GM18511 (cell line): ENCODE measurements around the gene ZNF75A.

Experiments
- ATAC-seq: cut with Tn5 transposase; IDR thresholded peaks from one replicate; pipeline ENCODE4 v1.9.1; 2021; ENCODE audit warnings: mild to moderate bottlenecking, moderate library complexity; ENCODE audit not compliant: unreplicated experiment

The ZNF75A gene

DNA sequence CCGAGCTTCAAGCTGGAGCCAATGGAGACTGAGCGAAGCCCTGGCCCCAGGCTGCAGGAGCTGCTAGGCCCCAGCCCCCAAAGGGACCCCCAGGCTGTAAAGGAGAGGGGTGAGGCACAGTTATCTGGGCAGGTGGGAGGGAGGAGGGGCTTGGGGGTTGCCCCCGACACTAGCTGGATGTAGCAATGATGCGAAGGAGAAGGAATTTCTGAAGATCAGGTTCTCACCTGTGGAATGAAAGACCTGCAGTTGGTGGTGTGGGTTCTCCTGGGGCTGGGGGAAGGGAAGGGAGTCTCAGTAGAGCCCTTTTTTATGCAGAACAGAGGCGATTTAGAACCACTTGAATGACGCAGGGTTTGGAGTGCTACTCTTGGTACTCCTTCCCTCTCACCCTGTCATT is 20.2 kb upstream of the ZNF75A start:
- ATAC-seq, result no peak

DNA sequence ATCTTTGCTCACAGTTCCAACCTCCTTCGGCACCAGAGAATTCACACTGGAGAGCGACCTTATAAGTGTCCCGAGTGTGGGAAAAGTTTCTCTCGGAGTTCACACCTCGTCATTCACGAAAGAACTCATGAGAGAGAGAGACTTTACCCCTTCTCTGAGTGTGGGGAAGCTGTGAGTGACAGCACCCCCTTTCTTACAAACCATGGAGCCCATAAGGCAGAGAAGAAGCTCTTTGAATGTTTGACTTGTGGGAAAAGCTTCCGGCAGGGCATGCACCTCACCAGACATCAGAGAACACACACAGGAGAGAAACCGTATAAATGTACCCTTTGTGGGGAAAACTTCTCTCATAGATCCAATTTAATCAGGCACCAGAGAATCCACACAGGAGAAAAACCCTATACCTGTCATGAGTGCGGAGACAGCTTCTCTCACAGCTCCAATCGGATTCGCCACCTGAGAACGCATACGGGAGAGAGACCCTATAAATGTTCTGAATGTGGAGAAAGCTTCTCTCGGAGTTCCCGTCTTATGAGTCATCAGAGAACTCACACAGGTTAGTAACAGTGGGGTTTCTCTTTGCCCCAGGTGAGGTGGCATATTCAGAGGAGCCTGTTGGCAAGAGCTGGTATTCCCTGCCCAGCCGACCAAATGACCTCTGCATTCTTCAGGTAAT is 15.2 kb upstream of the ZNF75A start:
- no peak for ATAC-seq

DNA sequence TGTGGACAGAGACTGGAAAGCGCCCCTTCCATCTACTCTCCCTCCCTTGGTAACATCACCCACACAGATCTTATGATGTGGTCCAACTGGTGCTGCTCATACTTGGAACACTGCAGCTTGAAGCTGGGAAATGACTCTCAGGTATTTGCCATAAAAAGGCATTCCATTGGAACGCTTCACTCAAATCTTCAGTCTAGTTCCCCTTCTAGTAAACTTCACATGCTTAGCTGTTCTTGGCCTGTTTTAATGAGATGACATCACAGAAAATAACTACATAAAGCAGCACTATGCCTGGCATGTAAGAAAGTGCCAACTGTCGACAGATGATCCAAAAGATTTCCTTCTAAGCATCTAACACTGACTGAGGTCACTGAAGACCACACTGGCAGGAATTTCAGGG is 12.7 kb upstream of the ZNF75A start:
- no peak for ATAC-seq

DNA sequence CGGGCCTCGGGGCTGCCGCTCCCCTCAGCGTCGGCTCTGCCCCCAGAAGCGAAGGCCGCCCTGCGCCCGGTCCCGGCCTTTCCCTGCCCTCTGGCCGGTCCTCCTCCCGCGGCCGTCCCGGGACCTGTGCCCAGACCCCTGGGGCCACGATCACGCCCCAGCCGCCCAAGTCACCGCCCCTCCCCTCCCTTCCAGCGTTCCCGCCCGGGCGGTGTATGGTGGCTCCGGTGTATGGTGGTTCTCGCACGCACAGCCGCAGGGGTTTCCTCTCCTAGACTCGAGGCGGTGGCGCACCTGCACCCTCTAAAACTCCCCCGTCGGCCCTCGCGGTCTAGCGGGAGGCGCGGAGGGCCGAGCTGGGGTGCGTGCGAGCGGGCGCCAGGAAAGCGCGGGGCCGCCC is 10.1 kb upstream of the ZNF75A start:
- no peak for ATAC-seq

DNA sequence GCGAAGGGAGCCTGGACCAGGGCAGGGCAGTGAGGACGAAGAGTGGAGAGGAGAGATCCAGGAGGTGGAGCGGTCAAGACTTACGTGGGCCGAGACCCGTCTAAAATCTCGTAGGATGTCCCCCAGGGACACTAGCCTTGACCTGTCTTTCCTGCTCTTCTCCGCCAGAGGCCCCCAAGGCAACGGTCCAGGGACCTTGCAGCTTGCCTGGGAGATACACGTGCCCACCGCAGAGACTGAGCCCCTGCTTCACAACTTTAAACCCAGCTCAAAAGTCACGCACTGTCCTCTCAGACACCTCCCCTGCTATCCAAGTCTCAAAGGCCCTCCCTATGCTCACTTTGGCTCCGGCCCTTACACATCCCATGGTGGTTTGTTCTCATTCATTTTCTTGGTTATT is 9.5 kb upstream of the ZNF75A start:
- no peak for ATAC-seq

DNA sequence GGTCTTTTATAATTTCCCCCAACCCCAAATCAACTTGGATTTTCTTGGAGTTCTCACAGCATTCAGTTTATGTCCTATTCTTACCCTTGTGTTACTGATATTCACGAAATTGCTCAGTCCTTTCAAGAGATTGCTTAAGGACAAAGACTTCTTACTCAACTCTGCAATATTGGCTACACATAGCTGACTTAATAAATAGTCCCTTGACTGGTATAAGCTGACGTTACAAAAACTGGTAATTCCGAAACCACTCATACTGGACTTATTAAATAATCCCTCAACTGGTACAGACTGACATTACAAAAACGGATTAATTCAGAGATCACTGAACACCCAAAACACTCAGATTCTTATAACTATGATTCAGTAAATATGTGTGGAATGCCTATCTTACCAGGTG is 927 bp upstream of the ZNF75A start:
- ATAC-seq, result no peak

DNA sequence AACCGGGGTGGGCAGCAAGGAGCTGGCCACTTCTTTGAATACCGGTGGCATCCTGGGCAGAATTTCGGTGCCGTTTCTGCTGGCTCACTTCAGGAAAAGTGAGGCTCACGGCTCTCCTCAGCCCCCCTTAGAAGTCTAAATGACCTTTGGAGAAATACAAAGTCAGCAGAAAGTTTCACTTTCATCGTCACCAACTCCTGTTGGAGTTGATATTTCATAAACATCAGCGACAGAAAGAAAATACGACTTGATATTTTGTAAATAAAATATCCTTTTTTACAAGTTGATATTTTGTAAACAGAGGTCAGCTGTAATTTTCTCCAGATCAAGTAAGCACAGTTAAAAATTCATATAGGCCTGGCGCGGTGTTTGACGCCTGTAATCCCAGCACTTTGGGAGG is 781 bp downstream of the ZNF75A start:
- no peak for ATAC-seq

DNA sequence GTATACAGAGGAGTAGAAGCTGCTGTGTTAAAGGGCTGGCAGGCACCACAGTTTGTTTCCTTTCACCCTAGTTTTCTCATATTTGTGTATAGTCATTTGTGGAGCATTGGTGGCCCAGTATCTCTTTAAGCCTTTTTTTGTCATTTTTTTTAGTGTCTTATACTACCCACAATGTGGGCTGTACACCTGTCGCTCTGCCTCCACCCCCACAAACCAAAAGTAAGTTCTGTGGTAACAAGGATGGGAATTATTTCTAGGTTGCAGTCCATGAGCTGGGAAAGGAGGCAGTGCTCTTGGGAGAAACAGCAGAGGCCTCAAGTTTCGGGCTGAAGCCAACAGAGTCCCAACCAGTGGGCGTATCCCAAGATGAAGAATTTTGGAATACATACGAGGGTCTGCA is 6.2 kb downstream of the ZNF75A start:
- ATAC-seq, result no peak

DNA sequence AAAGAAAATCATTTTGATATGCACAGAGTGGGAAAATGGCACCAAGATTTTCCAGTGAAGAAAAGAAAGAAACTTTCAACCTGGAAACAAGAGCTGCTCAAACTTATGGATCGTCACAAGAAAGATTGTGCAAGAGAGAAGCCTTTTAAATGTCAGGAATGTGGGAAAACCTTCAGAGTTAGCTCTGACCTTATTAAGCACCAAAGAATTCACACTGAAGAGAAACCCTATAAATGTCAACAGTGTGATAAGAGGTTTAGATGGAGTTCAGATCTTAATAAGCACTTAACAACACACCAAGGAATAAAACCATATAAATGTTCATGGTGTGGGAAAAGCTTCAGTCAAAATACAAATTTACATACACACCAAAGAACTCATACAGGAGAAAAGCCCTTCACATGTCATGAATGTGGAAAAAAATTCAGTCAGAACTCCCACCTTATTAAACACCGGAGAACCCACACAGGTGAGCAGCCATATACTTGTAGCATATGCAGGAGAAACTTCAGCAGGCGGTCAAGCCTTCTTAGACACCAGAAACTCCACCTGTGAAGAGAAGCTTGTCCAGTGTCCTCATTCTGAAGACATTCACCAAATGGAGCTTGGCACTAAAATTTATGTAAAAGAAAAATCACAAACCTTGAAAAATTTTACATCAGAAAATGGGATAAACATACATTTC is 12.2 kb downstream of the ZNF75A start:
- no peak for ATAC-seq

DNA sequence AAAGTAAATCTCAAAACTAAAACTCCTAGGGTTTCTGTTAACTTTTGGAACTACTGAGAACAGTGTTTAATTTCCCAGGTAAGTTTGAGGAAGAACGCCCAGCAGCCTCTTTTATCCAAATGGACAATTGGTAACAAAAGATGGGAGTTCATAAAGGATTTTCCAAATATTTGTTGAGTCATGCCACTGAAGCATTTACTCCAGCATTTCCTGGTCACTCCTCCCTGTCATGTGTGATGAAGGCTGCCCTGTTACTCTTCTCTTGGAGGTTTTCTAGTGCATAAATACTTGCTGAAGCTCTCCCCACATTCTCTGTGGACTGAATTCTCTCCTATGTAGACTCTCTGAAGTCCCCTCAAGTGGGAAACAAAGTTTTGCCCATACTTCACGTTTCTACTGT is 16.5 kb downstream of the ZNF75A start:
- no peak for ATAC-seq

DNA sequence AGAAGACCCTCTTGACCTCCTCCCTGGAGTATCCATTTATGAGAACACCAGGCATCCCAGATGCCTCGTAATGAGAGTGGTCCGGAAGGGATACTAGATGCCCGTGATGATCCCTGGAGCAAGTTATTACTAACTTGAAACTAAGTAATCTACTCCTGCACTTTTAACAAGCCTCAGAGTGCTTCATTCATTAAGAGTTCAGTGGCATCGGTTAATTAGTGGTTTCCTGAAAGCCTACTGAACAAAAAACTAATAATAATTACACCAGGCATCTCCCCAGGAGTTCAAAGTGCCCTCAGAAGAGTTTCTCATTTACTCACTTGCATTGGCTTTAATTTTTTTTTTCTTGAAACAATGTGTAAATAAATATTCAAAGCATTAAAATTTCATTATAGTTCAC is 22.2 kb downstream of the ZNF75A start:
- no peak for ATAC-seq

DNA sequence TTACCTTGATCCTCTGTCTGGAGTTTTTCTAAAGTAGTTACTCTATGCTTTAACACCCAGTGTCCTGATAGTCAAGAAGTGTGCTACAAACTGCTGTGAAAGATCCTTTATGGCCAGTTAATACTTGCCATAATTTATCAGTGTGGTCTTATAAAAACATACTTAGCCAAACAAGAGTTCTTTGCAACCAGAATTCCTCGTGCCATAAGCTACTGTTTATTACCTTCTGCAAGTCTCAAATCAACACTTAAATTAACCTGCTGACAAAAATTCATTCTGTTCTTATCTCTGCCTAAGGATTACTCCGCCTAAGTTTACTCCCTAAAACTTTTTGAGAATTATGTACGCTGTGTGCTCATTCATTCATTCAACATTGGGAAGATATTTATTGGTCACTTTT is 22.8 kb downstream of the ZNF75A start:
- ATAC-seq, result no peak

DNA sequence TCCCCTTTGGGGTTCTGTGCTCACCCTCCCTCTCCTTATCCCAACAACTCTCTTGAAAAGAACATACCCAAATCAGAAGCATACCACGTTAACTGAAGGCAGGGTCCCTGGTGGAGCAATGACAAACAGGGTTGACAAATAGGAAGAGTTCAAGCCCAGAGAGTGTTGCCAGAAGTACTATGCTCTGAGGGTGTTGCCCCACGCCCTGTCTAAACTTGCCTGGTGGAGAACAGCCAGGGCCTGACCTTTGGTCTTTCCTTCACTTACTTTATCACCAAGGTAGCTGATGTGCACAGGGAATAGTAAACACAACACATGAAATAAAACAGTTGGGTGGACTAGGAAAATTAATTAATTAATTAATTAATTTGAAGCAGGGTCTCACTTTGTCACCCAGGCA is 23.3 kb downstream of the ZNF75A start:
- no peak for ATAC-seq

DNA sequence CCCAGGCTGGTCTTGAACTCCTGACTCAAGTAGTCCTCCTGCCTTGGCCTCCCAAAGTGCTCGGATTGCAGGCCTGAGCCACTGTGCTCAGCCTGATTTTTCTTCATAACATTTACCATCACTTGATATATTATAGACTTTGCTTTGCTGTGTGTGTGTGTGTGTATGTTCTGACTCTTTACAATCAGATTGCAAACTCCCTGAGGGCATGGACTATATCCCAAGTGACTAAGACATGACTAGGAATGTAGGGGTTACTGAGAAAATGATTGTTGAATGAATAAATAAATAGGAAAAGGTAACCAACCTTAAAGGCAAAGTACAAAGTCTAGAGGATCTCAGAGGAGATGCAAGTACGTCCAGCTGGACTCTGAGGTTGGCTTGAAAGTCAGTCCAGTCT is 40.7 kb downstream of the ZNF75A start:
- no peak for ATAC-seq

DNA sequence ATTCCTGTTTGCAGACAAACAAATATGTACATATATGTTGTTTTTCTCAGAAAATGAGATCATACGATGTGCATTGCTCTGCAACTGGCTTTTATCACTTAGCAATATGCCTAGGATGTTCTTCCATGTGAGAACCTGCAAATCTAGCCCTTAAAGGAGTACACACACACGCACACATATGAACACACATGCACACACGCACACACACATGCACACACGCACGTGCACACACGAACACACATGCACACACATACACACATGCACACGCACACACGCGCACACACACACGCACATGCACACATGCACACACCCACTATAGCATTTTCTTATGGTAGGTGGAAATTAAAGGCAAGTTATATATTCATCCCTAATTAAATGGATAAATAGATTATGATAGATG is 42.3 kb downstream of the ZNF75A start:
- ATAC-seq, result no peak

DNA sequence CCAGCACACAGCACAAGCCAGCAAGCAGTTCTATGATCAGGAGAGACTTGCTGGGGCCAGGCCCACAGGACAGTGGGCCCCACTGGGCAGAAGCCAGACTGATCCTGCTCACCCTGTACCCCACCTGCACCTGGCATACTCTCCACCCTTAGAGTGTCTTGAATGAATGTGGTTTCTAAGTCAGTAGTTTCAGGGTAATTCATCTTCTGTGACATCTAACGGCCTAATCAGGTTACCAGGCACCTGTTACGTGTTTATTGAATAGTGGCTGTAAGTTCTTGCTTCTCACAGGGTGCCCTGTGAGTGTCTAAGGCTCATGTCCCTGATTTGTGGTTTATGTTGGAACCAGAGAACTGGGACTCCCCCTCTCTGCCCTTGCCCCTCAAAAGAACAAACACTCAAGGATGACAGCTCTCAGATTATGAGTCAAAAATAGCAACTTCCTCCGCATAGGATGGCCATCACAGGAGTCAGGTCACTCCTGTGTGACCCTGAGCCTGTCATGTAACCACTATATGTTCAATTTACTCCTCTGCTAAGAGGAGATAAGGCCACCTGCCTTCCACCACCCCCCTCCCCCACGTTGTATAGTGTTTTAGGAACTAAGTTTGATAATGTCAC is 43.4 kb downstream of the ZNF75A start:
- ATAC-seq, result no peak

DNA sequence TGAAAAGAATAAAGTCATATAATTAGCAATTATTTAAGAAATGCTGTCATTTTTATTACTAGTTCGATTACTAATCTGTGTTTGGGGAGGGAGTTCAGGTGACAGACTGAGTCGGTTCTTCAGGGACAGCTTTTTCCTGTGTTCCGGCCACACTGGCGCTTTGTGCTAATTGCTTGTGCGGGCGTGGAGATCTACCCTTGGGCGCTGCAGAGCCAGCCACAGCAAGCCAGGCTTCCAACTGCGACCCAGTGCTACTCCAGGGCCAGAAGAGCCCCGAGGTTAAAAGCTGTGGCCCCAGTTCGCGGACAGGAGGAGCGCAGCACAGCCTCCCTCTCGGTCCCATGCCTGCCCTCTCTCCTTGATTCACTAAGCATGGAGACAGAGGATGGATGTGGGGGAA is 43.9 kb downstream of the ZNF75A start:
- ATAC-seq, result no peak

DNA sequence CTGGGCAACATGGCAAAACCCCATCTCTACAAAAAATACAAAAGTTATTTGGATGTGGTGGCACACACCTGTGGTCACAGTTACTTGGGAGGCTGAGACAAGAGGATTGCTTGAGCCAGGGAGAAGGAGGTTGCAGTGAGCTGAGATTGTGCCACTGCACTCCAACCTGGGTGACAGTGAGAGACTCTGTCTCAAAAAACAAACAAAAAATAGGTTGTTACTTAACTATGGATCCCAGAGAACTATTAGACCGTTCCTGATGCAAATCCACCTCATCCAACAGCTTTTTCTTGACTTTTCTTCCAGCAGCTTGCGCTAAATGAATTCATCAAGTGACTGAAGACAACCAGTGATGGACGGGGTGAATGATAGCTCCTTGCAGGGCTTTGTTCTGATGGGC is 50.3 kb downstream of the ZNF75A start, which contains the start of gene OR2C1:
Gene OR2C1 (plus strand): TSS at position 301 of the 400 bp plus-strand sequence. CDS start 52 bp downstream, at position 353.
- ATAC-seq, result no peak

DNA sequence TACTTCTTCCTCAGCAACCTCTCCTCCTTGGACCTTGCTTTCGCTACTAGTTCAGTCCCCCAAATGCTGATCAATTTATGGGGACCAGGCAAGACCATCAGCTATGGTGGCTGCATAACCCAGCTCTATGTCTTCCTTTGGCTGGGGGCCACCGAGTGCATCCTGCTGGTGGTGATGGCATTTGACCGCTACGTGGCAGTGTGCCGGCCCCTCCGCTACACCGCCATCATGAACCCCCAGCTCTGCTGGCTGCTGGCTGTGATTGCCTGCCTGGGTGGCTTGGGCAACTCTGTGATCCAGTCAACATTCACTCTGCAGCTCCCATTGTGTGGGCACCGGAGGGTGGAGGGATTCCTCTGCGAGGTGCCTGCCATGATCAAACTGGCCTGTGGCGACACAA is 50.8 kb downstream of the ZNF75A start:
- ATAC-seq, result no peak

DNA sequence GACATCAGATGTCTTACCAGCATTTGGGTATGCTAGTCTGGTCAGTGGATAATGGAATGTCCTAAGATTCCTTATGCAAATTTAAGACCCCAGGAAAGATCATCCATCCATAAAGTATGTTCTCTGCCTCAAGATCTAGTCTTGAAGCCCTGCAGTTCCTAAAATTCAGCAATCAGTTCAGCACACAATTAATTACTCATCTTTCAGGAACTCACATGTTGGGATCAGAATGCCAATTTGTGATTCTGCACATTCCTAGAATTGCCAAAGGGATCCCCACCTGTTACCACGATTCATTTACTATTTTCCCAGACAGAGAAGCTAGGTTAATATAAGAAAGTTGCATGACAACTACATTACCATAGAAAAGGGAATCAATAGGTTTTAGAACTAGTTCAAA is 53.6 kb downstream of the ZNF75A start:
- no peak for ATAC-seq

DNA sequence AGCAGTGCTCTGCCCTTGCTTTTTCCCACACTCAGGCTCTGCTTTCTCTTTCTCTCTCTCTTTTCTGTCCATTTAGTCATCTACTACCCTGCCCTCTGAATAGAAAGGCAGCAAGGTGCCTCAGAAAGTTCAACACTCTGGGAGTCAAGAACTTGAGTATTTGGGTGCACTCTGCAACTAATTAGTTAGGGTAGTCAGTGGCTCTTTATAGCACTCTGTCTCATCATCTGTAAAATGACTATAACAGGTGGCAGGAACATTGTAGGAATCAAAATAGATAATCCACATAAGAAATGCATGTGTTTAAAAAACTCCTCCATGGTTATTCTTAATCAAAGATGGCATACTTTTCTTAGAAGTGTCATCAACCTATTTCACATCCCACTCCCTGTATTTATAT is 57.6 kb downstream of the ZNF75A start:
- no peak for ATAC-seq

DNA sequence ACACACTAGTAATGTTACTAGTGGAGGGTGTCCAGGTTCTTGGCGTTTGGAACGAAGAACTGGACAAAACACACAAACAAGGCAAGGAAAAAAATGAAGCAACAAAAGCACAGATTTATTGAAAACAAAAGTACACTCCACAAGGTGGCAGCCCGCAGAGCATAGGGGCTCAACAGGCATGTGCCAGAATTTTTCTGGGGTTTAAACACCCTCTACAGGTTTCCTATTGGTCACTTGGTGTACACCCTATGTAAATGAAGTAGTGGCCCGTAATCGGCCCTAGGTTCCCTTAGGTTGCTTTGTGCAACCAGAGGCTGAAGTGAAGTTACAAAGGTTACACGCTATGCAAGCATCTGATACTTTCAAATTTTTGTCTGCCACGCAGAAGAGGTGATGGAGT is 58.5 kb downstream of the ZNF75A start:
- no peak for ATAC-seq
